LHCN-M2 (cell line): ENCODE data around the gene ACTN4. TPM values are rescaled to one million over a fixed set of nuclear protein-coding genes. Genes with fewer than 3 reads are reported as not detected.
"Not testable (repeated sequence)": the region's sequence is repeated elsewhere in the genome, so short reads cannot be mapped to it uniquely, and the experiment has no call there.

Experiments
- DNase-seq: peaks from one replicate; pipeline ENCODE4 v3.0.0-alpha.2; 2012; ENCODE audit warnings: low read depth
- polyA plus RNA-seq: library from polyadenylated mRNA; unstranded; fragments of >200 nt; gene quantifications from one replicate; pipeline ENCODE4 v1.2.1, GENCODE V29; 2012; ENCODE audit warnings: missing spikeins
- total RNA-seq: library from RNA; depleted of rRNA; stranded (reverse); fragments of >200 nt; gene quantifications from 2 replicates; pipeline ENCODE4 v1.2.3, GENCODE V29; 2014; rRNA removed

ACTN4 gene
- total RNA-seq: 451 and 519 TPM in 2 replicates
- polyA plus RNA-seq: 1,228 TPM

GRCh38 chr19:38647368-38647965 lies at the start of gene ACTN4:
ACTN4 (plus strand) TSS chr19:38647649; CDS start chr19:38647746, 97 bp downstream.
- DNase-seq: peak; percentile 95

DNA sequence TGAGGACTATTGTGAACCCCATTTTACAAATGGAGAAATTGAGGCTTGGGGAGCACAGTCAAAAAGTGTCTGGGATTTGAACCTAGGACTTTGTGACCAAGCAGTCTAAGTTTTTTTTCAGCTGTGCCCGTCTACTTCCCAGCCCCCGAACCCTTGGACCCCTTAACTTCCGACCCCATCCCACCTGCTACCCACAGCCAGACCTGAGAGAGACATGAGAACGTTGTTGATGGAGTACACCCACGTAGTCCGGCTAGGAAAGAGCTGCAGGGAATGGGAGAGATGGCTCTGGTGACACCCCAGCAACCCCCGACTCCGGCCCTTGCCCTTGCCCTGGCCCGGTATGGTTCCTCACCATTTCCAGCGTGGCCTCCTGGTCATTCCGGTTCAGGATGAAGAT lies 47.7 kb upstream of the ACTN4 start:
- DNase-seq: no peak

- DNase-seq: not testable (repeated sequence)
Observed at GRCh38 chr19:38602856-38603255, 44.6 kb upstream of the ACTN4 start.

DNA sequence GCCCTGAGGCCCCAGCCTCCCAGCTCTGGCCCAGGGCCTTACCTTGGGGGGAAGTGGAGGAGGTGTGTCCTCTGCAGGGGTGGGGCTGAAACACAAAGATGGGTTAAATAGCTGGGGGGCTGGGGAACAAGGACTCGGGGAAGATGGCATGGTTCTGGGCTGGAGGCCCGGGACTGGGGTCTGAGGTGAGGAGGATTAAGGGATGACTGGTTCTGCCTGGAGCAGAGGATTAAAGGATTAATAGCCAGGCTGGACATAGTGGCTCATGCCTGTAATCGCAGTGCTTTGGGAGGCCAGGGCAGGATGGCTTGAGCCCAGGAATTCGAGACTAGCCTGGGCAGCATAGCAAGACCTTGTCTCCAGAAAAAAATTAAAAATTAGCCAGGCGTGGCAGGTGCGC lies 41.3 kb upstream of the ACTN4 start:
- DNase-seq: no peak

DNA sequence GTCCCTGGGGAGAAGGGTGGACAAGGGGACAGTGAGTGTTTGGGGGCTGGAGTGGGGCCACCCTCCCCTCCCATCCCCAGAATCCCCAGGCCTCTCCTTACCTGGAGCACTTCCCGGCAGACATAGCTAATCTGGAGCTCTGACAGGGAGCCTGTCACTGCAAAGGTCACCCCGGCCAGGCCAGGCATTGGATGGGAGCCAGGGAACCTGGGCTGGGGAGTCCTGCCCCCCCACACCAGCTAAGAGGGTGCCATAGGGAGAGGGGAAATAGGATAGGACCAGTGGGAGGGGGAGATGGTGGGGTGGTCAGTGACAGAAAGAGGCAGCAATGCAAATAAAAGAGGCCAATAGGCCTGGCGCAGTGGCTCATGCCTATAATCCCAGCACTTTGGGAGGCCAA lies 33.2 kb upstream of the ACTN4 start:
- no peak for DNase-seq

DNA sequence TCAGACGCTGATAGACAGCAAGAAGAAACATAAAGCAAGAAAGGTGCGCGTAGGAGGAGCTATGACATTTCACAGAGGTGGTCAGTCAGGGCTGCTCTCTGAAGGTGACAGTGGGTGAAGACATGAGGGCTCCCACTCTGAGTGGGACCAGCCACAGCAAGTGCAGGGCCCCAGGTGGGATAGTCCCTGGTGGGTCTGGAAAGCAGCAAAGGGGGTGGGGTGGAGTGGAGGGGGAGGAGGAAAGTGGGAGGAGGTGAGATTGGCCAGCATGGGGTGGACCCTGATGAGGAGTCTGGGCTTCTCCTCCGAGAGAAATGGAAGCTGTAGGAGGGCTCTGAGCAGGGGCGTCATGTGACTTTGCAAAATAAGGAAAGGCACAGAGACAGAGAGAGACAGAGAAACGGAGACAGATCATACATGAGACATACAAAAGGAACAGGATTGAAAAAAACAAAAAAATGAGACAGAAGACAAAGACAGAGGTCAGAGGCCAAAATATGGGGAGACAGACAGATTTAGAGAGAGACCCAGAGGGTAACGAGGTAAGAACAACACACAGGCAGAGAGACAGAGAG lies 32.4 kb upstream of the ACTN4 start:
- DNase-seq: no peak

DNA sequence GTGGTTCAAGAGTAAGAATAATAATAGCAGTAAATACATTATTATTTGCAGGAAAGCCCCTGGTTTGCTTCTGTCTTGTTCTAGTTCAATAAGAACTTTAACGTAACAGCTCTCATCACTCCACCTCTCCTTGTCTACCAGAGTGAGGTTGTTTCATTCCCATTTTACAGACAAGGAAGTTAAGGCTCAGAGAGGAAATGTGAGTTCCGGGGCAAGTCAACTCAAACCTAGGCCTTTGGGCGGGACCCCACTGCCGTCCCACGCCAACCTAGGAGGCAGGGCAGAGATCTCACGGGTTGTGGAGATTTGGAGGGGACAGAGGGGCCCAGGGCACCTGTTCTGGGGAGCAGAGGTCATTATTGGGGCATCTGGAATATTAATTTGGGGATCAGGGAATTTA lies 31.2 kb upstream of the ACTN4 start:
- no peak for DNase-seq

- no peak for DNase-seq
Observed at GRCh38 chr19:38617283-38617763, 30.1 kb upstream of the ACTN4 start.

DNA sequence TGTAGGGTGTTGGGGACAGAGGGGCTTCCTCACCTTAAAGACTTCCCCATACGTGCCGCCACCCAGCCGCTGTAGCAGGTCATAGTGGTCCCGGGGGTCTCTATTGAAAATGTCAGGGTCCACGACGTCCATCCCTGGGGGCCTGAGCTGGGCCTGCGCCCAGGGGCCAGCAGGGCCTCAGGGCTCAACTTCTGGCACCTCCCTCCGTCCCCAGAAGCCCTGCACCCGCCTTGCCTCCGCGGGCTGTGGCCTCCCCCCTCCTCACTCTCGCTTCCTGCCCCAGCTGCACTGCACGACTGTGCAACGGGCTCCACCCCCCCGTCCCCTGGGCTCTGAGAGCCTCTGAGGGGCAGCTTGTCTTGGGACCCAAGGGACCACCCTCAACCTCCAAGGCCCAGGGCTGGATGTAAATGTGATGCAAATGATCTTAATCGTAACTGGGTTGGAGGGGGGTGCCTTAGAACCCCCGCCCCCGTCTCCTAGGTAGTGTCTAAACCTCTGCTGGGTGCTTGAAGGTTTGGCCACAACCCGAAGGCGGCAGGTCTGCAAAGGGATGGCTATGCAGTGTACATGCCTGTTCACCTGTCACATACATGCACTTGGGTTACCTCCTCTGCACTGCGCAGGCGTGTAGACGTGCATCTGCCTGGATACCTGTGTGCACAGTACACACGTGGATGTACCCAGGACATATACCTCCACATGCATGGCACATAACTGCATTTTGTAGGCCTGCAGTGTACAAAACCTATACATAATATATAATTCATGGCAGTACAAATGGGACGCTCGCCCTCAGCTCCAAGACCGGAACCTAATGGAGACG lies 29.5 kb upstream of the ACTN4 start, which contains the start of gene MAP4K1:
TSS of gene MAP4K1 (minus strand) at position 190 of the 826 bp plus-strand sequence. CDS start at position 132, 58 bp downstream.
- DNase-seq: no peak

DNA sequence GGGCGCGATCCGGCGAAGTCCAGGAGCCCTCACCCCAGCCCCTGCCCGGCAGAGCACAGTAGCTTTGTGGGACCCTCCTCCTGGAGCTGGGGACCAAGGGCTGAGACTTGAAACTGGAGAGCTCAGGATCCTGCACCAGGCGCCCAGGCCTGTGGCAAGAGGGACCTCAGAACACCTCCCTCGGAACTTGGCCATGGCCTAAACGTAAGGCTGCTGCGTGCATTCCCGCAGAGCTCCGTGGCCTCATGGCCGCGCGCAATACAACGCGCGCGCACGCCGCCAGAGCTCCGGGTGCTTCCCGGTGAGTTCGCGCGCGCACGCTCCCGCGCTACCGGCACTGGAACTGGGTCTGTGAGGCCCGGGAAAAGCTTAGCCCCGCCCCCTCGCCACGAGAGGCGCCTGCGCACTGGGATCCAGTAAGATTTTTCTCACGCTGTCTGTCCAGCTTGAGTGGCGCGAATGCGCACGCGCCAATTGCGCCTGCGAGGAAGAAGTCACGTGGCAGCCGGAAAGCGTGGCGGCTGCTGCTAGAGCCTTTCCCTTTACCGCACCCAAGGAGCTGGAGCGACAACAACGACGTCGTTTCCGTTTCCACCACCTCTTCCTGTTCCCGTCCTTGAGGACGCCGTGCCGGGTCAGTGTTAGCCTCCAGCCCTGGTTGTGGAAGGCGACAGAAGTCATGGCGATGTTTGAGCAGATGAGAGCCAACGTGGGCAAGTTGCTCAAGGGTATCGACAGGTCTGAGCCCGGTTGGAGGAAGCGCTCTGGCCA lies 28.7 kb upstream of the ACTN4 start, which contains the start of gene EIF3K:
TSS of gene EIF3K (plus strand) at position 599 of the 771 bp plus-strand sequence. CDS start at position 680, 81 bp downstream.
- DNase-seq: peak; percentile 98

GRCh38 chr19:38619361-38620174 lies 27.9 kb upstream of the ACTN4 start:
- DNase-seq: no peak

DNA sequence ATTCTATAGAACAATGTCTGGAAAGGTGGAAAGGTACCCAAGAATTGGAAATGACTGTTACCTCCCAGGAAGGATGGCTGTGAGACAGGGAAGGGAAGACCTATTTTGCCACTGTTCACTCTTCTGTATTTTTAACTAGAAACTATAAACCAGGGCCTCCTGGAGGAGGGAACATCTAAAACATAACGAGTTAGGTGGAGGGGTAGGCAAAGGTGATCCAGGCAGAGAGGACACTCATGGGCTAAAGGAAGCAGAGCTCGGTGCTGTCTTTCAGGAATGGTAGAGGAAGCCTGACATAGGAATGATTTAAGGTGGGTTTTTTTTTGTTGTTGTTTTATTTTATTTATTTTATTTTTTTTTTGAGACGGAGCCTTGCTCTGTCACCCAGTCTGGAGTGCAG lies 22.6 kb upstream of the ACTN4 start:
- DNase-seq: no peak

GRCh38 chr19:38626401-38626800 lies 21.0 kb upstream of the ACTN4 start:
- DNase-seq: no peak

GRCh38 chr19:38629568-38629967 lies 17.9 kb upstream of the ACTN4 start:
- no peak for DNase-seq

DNA sequence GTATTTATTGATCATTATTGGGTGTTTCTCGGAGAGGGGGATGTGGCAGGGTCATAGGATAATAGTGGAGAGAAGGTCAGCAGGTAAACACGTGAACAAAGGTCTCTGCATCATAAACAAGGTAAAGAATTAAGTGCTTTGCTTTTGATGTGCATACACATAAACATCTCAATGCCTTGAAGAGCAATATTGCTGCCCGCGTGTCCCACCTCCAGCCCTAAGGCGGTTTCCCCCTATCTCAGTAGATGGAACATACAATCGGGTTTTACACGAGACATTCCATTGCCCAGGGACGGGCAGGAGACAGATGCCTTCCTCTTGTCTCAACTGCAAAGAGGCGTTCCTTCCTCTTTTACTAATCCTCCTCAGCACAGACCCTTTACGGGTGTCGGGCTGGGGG lies 16.1 kb upstream of the ACTN4 start:
- not testable (repeated sequence) for DNase-seq

GRCh38 chr19:38631811-38632475 lies 15.5 kb upstream of the ACTN4 start:
- not testable (repeated sequence) for DNase-seq

DNA sequence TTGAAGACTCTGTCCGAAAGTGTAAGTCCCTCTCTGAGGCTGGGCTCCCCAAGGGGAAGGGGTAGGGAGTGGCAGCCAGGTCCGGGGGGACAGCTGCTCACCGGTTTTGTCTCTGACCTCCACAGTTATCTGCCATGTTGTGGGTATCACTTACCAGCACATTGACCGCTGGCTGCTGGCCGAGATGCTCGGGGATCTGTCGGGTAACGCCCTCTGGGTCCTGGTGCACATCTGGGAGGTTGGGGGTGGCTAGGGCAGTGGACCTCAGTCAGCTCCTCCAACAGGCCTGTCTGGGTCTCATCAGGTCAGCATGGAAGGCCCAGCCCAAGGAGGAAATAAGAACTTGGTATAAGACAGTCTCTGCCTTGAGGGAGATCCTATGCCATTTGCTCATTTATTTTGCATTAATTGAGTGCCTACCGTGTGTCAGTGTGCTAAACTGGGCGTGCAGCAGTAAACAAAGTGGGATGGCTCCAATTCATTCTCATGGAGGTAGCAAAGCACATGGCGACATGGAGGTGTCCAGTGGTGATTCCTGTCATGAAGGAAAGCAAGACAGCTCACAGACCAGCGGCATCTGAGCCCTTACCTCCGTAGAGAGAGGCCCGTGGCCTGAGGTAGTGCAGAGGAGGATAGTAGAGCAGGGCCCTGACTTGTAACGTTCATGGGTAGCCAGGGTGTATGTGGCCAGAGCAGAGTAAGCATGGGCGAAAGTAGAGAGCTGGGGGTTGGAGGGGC lies 14.8 kb upstream of the ACTN4 start:
- DNase-seq: no peak

GRCh38 chr19:38634757-38635482 lies 12.5 kb upstream of the ACTN4 start:
- peak; percentile 65 for DNase-seq
